ENCODE measurements around the gene GPR160.
"Not testable (repeated sequence)": the region's sequence is repeated elsewhere in the genome, so short reads cannot be mapped to it uniquely, and the experiment has no call there.

The GPR160 gene

DNA sequence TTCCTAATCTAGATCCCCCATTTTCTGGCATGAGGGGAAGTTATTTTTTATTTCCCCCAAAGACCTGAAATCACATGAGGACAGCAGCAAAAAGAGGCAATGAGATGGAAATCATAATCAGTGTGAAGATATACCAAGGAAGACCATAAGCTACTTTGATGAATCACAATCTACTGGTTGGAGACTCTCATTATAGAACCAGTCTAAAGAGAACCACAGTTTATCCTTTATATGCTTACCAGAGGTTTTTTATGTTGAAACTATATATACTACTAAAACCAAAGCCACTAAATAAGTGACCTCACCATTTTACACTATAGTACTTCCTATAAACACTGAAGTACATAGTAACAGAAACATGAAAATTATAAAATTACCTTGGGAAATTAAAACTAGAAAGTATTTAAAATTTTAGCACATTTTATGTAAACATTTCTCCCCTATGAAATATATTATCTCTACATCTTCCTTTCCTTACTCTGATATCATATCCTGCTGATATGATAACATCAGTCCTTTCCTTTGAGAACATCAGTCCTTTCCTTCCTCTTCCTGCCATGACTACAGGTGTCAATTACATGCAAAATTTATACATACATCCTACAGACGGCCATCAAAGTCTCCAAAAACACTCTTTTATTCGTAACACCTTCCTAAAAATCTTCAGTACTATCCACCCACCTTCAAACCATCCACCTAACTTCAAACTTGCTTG lies 71.9 kb downstream of the GPR160 start:
- no peak for DNase-seq (ENCODE audit: low read depth in 1 of 2, low spot score in 1 of 2)

DNA sequence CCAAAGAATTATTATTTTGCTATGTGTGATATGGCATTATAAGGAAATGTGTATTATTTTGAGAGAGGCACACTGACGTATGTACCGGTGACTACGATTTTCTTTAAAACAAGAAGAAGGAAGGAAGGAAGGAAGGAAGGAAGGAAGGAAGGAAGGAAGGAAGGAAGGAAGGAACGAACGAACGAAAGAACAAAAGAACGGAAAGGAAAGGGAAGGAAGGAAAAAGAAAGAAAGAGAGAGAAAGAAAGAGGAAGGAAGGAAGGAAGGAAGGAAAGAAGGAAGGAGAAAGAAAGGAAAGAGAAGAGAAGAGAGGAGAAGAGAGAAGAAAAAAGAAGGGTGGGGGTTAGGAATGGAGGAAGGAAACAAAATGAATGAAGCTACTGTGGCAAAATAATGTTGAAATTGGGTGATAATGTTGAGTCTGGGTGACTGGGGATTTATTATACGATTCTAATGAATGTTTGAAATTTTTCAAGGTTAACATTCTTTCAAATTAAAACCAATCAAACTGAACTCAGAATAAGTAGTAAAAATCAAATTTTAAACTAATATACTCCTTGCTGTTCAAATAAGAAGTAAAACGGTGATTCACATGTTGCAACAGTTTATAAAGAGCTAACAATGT lies 73.5 kb downstream of the GPR160 start:
- no peak for DNase-seq (ENCODE audit: low read depth in 1 of 2, low spot score in 1 of 2)

DNA sequence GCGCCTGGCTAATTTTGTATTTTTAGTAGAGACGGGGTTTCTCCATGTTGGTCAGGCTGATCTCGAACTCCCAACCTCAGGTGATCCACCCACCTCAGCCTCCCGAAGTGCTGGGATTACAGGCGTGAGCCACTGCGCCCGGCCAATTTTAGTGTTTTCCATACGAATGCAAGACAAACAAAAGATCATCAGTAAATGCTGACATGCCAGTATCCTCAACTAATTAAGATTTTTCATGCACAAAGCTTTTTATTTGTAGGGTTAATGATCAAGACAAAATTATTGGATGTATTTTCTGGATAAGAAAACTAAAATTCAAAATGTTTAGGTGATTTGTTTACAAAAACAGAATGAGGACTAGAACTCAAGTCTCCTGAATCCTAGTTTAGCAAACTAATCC lies 76.4 kb downstream of the GPR160 start:
- DNase-seq (ENCODE audit: low read depth in 1 of 2, low spot score in 1 of 2), result not testable (repeated sequence)

DNA sequence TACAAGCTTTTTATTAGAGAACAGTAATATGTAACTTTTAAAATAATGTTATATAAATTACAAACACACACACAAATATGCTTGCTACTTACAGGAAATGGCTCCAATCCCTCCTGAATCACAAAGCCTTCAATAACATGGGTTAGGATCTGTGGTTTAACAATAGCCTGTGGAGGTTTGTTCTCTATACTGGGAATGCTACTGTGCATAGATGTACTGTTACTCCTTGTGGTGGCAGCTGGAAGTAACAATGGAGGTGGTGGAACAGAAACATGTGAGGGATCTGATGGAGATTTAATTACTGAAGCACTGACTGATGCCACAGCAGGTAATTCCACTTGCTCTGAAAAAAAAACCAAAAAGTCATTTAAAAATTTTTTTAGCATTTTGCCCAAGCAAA lies 79.3 kb downstream of the GPR160 start:
- no peak for DNase-seq (ENCODE audit: low read depth in 1 of 2, low spot score in 1 of 2)

DNA sequence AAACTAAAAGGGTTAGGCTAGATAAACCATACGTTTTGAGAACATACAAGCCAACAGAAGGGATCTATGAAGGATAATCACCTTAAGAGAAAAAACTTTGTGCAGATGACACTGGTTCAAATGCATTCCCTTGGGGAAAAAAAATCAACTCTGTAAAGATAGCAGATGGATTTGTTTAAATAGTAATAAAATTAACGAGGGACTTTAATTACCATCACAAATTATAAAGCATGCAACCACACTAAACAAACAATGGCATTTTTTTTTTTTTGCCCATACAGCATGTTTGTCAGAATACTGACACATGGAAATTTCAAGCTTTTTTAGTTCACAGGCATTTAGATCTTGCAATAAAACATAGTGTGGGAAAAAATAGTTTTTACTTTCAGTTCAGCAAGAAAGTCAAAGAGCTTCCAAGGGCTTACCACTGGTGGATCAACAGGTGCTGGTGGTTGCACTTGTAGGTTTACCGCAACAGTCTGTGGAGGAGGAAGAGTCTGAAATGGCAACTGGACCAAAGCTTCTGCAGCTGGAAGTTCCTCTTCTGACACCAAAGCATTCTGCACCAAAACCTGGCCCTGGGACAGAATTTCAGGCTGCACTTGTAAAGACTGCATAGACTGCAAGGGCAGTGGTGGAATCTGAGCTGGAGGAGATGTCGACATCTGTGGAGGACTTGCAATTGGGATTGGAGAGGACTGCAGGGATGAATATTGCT lies 90.6 kb downstream of the GPR160 start:
- no peak for DNase-seq (ENCODE audit: low read depth in 1 of 2, low spot score in 1 of 2)

DNA sequence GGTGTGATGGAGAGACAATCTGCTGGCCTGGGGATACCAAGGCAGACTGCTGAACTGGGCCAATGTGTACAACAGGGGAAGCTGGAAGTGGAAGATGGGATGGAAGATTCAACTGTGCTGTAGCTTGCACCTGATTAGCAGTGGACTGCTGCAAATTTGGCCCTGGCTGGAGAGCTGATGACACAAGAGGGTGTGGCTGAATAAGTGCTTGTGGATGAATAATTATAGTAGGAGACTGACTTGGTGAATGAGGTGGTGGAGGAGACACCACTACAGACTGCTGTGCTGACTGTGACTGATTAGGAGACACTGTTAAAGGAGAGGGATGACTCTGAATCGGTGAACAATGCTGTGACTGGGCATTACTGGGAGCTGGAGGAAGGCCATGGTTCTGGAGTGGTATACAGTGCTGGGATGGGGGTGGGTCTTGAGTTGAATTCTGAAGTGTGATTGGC lies 91.2 kb downstream of the GPR160 start:
- DNase-seq (ENCODE audit: low read depth in 1 of 2, low spot score in 1 of 2), result no peak

DNA sequence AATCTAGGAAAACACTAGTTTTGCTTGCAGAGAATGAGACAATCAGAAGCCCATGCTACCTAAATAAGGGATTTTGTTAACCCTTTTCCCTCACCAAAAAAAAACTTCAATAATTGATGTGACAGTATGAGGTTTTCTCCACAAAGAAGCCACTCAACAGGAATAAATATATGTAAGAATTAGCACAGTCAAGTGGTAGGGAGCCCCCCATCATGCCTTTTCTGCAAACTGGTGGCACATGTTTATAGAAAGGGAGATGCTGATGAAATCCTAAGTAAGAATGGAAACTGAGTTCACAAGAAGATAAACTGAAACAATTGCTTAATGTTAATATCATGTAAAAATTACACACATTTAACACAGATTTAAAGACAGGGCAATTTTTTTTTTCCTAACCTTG lies 92.7 kb downstream of the GPR160 start:
- DNase-seq (ENCODE audit: low read depth in 1 of 2, low spot score in 1 of 2), result no peak

DNA sequence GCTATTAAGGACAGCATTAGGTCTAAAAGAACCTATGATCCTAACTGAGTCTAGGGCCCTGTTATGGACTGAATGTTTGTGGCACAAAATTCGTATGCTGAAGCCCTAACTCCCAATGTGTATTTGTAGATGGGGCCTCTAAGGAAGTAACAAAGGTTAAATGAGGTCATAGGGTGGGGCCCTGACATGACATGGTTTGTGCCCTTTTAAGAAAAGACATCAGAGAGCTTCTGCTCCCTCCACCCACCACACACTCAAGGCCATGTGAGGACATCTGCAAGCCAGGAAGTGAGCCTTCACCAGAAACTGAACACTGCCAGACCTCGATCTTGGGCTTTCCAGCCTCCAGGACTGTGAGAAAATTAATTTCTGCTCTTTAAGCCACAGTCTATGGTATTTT lies 94.5 kb downstream of the GPR160 start:
- DNase-seq (ENCODE audit: low read depth in 1 of 2, low spot score in 1 of 2), result no peak
